HCT116 (cell line): ENCODE results near the gene RIN3. TPM values are rescaled to one million over a fixed set of nuclear protein-coding genes. Genes with fewer than 3 reads are reported as not detected.

Experiments used
- ATAC-seq: fragments of 200-7000 bp; cut with Tn5 transposase; 2 replicates; pipeline ENCODE4 v1.9.1; 2020; ENCODE audit warnings: mild to moderate bottlenecking, moderate library complexity
- BruUV-seq: library from RNA; stranded (reverse); fragments of 400-500 nt; replicated peaks from 2 replicates; lab custom pipeline; 2021; lab: Mats Ljungman, UMichigan
- CTCF ChIA-PET: fragments of 300-600 bp; sonication (Branson Sonifier 250); formaldehyde crosslinking; loops from one replicate; lab custom pipeline; 2021; ENCODE audit warnings: antibody characterized with exemption; lab: Charles Lee
- POLR2A ChIA-PET: fragments of 300-600, 350-600 bp; sonication (Branson Sonifier 250); formaldehyde crosslinking; loops from one replicate; lab custom pipeline; 2021; ENCODE audit warnings: antibody characterized with exemption; lab: Charles Lee
- RAD21 ChIA-PET, 2 experiments: fragments of 300-600 bp; sonication (Branson Sonifier 250); formaldehyde crosslinking; loops; one replicate each; lab custom pipeline; 2023; ENCODE audit warnings: low total read pairs in 2 of 2; ENCODE audit not compliant: uncharacterized antibody in 2 of 2, unreplicated experiment in 2 of 2, low non-redundant PET in 1 of 2; lab: Charles Lee
- DNase-seq: peaks from one replicate; pipeline ENCODE4 v3.0.0-alpha.2; 2010; ENCODE audit warnings: low read depth, low spot score
- H2AFZ ChIP-seq: fragments of 200-600 bp; shearing (Covaris generic), sonication (generic); 2 replicates; pipeline ENCODE4 v1.6.1; 2017; ENCODE audit warnings: low read depth, mixed run types, mixed read lengths, antibody characterized with exemption, low read length; ENCODE audit not compliant: poor library complexity, severe bottlenecking
- H3K27ac ChIP-seq: 2 replicates; pipeline ENCODE4 v1.5.1; 2012; ENCODE audit warnings: low read depth, low read length
- H3K27me3 ChIP-seq: fragments of 200-600 bp; sonication (generic); 2 replicates; pipeline ENCODE4 v1.6.1; 2016; ENCODE audit warnings: mixed run types, low read length, mixed read lengths; ENCODE audit not compliant: insufficient read depth
- H3K36me3 ChIP-seq, 2 experiments: fragments of 200-500 bp in 1 of 2; fragments of 200-600 bp in 1 of 2; sonication (Bioruptor generic) in 1 of 2; sonication (generic) in 1 of 2; 2 replicates each; pipeline versions ENCODE4 v1.5.1 to v1.6.1; 2014 to 2016; ENCODE audit warnings: low read length in 2 of 2, inconsistent platforms in 1 of 2, mixed read lengths in 1 of 2, mixed run types in 1 of 2; ENCODE audit not compliant: insufficient read depth in 2 of 2, control insufficient read depth in 1 of 2
- H3K4me1 ChIP-seq, 2 experiments: fragments of 200-600 bp in 1 of 2; sonication (generic) in 1 of 2; 2 replicates each; pipeline versions ENCODE4 v1.5.1 to v1.6.1; 2012 to 2017; ENCODE audit warnings: low read length in 2 of 2, inconsistent platforms in 1 of 2, mild to moderate bottlenecking in 1 of 2, mixed read lengths in 1 of 2, mixed run types in 1 of 2, moderate library complexity in 1 of 2; ENCODE audit not compliant: insufficient read depth in 2 of 2, control insufficient read depth in 1 of 2
- H3K4me2 ChIP-seq: fragments of 200-600 bp; sonication (generic); 2 replicates; pipeline ENCODE4 v1.6.1; 2017; ENCODE audit warnings: mixed run types, low read length, mixed read lengths
- H3K4me3 ChIP-seq, 2 experiments: fragments of 200-600 bp in 1 of 2; sonication (generic) in 1 of 2; replicated peaks in 1 of 2; 2 replicates each; pipeline ENCODE4 v1.5.1; 2011 to 2016; ENCODE audit warnings: low read length in 2 of 2, control low read depth in 1 of 2, low read depth in 1 of 2, mild to moderate bottlenecking in 1 of 2, mixed read lengths in 1 of 2, mixed run types in 1 of 2
- H3K79me2 ChIP-seq: fragments of 200-600 bp; sonication (generic); 2 replicates; pipeline ENCODE4 v1.6.1; 2017; ENCODE audit warnings: mild to moderate bottlenecking, mixed run types, low read length, moderate library complexity, mixed read lengths; ENCODE audit not compliant: insufficient read depth
- H3K9ac ChIP-seq: fragments of 200-600 bp; sonication (generic); 2 replicates; pipeline ENCODE4 v1.6.1; 2016; ENCODE audit warnings: low read length, mixed read lengths
- H3K9me2 ChIP-seq: fragments of 200-600 bp; sonication (generic), shearing (Covaris generic); 2 replicates; pipeline ENCODE4 v1.6.1; 2017; ENCODE audit warnings: mixed run types, mild to moderate bottlenecking, moderate library complexity; ENCODE audit not compliant: insufficient read depth
- H3K9me3 ChIP-seq, 2 experiments: fragments of 200-500 bp in 1 of 2; fragments of 200-600 bp in 1 of 2; sonication (Bioruptor generic) in 1 of 2; sonication (generic) in 1 of 2; 2 replicates each; pipeline ENCODE4 v1.6.1; 2014 to 2017; ENCODE audit warnings: low read length in 2 of 2, mixed read lengths in 2 of 2, inconsistent platforms in 1 of 2, low read depth in 1 of 2, mild to moderate bottlenecking in 1 of 2, mixed run types in 1 of 2, moderate library complexity in 1 of 2; ENCODE audit not compliant: control insufficient read depth in 1 of 2, insufficient read depth in 1 of 2
- H4K20me1 ChIP-seq: fragments of 200-600 bp; sonication (generic), shearing (Covaris generic); 2 replicates; pipeline ENCODE4 v1.6.1; 2017; ENCODE audit warnings: mixed run types, mild to moderate bottlenecking, moderate library complexity; ENCODE audit not compliant: insufficient read depth
- CEBPB ChIP-seq: IDR thresholded peaks from 2 replicates; pipeline ENCODE4 v1.6.1; 2012; ENCODE audit warnings: low read depth
- CTCF ChIP-seq, 3 experiments: fragments of 200-600 bp in 1 of 3; sonication (generic) in 1 of 3; IDR thresholded peaks in 2 of 3; conservative IDR thresholded peaks in 1 of 3; 2 replicates each; pipeline ENCODE4 v1.5.1; 2012 to 2017; ENCODE audit warnings: low read depth in 2 of 3, low read length in 2 of 3, antibody characterized with exemption in 1 of 3, borderline replicate concordance in 1 of 3, control low read depth in 1 of 3, mild to moderate bottlenecking in 1 of 3, mixed read lengths in 1 of 3, mixed run types in 1 of 3, moderate library complexity in 1 of 3; ENCODE audit not compliant: insufficient read depth in 1 of 3
- EGR1 ChIP-seq: IDR thresholded peaks from 2 replicates; pipeline ENCODE4 v1.6.1; 2012; ENCODE audit warnings: low read depth
- ELF1 ChIP-seq: IDR thresholded peaks from 2 replicates; pipeline ENCODE4 v1.6.1; 2012; ENCODE audit warnings: low read depth, borderline replicate concordance
- EZH2 ChIP-seq: fragments of 200-600 bp; sonication (generic); IDR thresholded peaks from 2 replicates; pipeline ENCODE4 v1.6.1; 2017; ENCODE audit warnings: antibody characterized with exemption, mixed run types
- FOSL1 ChIP-seq: IDR thresholded peaks from 2 replicates; pipeline ENCODE4 v1.6.1; 2012; ENCODE audit warnings: low read depth
- JUND ChIP-seq: IDR thresholded peaks from 2 replicates; pipeline ENCODE4 v1.6.1; 2012
- MAX ChIP-seq: IDR thresholded peaks from 2 replicates; pipeline ENCODE4 v1.6.1; 2012
- POLR2A ChIP-seq: IDR thresholded peaks from 2 replicates; pipeline ENCODE4 v1.7.0; 2011; ENCODE audit warnings: borderline replicate concordance; ENCODE audit not compliant: insufficient read depth, insufficient read length; ENCODE audit errors: extremely low read depth
- POLR2AphosphoS5 ChIP-seq: IDR thresholded peaks from 2 replicates; pipeline ENCODE4 v1.6.1; 2011; ENCODE audit warnings: mild to moderate bottlenecking, low read depth, low read length, moderate library complexity
- RAD21 ChIP-seq: IDR thresholded peaks from 2 replicates; pipeline ENCODE4 v1.6.1; 2012; ENCODE audit warnings: low read depth, mild to moderate bottlenecking
- SIN3A ChIP-seq: IDR thresholded peaks from 2 replicates; pipeline ENCODE4 v1.6.1; 2012; ENCODE audit warnings: low read depth
- SP1 ChIP-seq: IDR thresholded peaks from 2 replicates; pipeline ENCODE4 v1.6.1; 2012; ENCODE audit warnings: low read depth
- SRF ChIP-seq: IDR thresholded peaks from 2 replicates; pipeline ENCODE4 v1.6.1; 2012; ENCODE audit warnings: low read depth
- YY1 ChIP-seq: IDR thresholded peaks from 2 replicates; pipeline ENCODE4 v1.6.1; 2011; ENCODE audit warnings: low read length, low read depth, moderate library complexity, mild to moderate bottlenecking; ENCODE audit not compliant: insufficient replicate concordance; ENCODE audit errors: extremely low read depth
- ZFX ChIP-seq: fragments of 450-650 bp; IDR thresholded peaks from 2 replicates; pipeline ENCODE4 v1.6.1; 2017
- ZNF274 ChIP-seq: fragments of 200-500 bp; sonication (Bioruptor generic); IDR thresholded peaks from 2 replicates; pipeline ENCODE4 v1.6.1; 2014; ENCODE audit warnings: mild to moderate bottlenecking, low read depth, low read length, inconsistent platforms
- intact Hi-C: fragments of 100-400 bp; cut with micrococcal nuclease; formaldehyde crosslinking; loops from 2 replicates; pipeline ENCODE4 v1.10.0; 2022
- total RNA-seq: library from RNA; stranded (reverse); gene quantifications from one replicate; pipeline ENCODE4 v1.2.1, GENCODE V29; 2021; ENCODE audit not compliant: unreplicated experiment
- TF ChIP-seq, protein P1 (sequence below): IDR thresholded peaks from 2 replicates; pipeline ENCODE4 v1.6.1; 2011; ENCODE audit warnings: mild to moderate bottlenecking, low read length, moderate library complexity; ENCODE audit not compliant: insufficient replicate concordance; ENCODE audit errors: extremely low read depth
- TF ChIP-seq, protein P2 (sequence below): IDR thresholded peaks from 2 replicates; pipeline ENCODE4 v1.6.1; 2012

RIN3 gene
- total RNA-seq, 1 experiment from 2014 or later = 22.2 TPM

GRCh38 chr14:92465353-92466055 is 48.1 kb upstream of the RIN3 start:
- Histone ChIP-seq H4K20me1 (no peaks in the 10 kb centered on the region), H3K79me2 (no peaks in the 10 kb centered on the region), H3K4me2 (no peak overlapping the region), H3K4me3 (no peak overlapping the region), H2AFZ (no peak overlapping the region), H3K36me3 (no peaks in the 10 kb centered on the region), H3K27me3 (no peaks in the 10 kb centered on the region), H3K9ac (no peak overlapping the region), H3K9me2 (no peaks in the 10 kb centered on the region), H3K27ac (no peak overlapping the region), H3K9me3 (peaks cover 4 to 7% of the 10 kb centered on the region in 2 experiments; a peak in 2 of 4 replicates), H3K4me1 (peaks cover 5 to 10% of the 10 kb centered on the region in 2 experiments; a peak in 2 of 4 replicates)
- ChIA-PET POLR2A (no interaction called here), CTCF (no interaction called here), RAD21 (no interaction called here)
- BruUV-seq = no TSS peak
- DNase-seq (no peak), ATAC-seq (no peak)
- no peak for TF ChIP-seq YY1
- TF ChIP-seq POLR2A = no peak
- TF ChIP-seq EGR1 = no peak
- no peak for TF ChIP-seq ZFX
- TF ChIP-seq SIN3A = no peak
- TF ChIP-seq RAD21 = no peak
- no peak for TF ChIP-seq FOSL1
- TF ChIP-seq, protein P1, sequence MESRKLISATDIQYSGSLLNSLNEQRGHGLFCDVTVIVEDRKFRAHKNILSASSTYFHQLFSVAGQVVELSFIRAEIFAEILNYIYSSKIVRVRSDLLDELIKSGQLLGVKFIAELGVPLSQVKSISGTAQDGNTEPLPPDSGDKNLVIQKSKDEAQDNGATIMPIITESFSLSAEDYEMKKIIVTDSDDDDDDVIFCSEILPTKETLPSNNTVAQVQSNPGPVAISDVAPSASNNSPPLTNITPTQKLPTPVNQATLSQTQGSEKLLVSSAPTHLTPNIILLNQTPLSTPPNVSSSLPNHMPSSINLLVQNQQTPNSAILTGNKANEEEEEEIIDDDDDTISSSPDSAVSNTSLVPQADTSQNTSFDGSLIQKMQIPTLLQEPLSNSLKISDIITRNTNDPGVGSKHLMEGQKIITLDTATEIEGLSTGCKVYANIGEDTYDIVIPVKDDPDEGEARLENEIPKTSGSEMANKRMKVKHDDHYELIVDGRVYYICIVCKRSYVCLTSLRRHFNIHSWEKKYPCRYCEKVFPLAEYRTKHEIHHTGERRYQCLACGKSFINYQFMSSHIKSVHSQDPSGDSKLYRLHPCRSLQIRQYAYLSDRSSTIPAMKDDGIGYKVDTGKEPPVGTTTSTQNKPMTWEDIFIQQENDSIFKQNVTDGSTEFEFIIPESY = no peak
- no peak for TF ChIP-seq ELF1
- no peak for TF ChIP-seq SRF
- TF ChIP-seq POLR2AphosphoS5 = no peak
- no peak for TF ChIP-seq JUND
- TF ChIP-seq ZNF274 = no peak
- no peak for TF ChIP-seq CEBPB
- no peak for TF ChIP-seq EZH2
- TF ChIP-seq CTCF (IDR thresholded peaks at IDR 0.05 in 2 of 3, conservative IDR thresholded peaks at IDR 0.05 in 1 of 3; ENCODE audit: borderline replicate concordance in 1 of 3, insufficient read depth in 1 of 3, low read depth in 2 of 3, low read length in 2 of 3) = no peak
- no peak for TF ChIP-seq MAX
- no peak for TF ChIP-seq SP1
- TF ChIP-seq, protein P2, sequence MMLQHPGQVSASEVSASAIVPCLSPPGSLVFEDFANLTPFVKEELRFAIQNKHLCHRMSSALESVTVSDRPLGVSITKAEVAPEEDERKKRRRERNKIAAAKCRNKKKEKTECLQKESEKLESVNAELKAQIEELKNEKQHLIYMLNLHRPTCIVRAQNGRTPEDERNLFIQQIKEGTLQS = no peak
- intact Hi-C loops = no loop called here
